CD4-positive, alpha-beta T cell treated with Interferon alpha-2 for 1 hour (primary cell): ENCODE measurements around the gene STK38L.

Source experiments
- DNase-seq, 2 donors: peaks; one replicate each; pipeline ENCODE4 v3.0.0-alpha.2; 2020 to 2022

STK38L gene

GRCh38 chr12:27243804-27244688 lies at the start of gene STK38L:
Gene STK38L, plus strand, starts transcription at chr12:27244286. Its CDS starts 53,435 bp downstream, at chr12:27297721.
- DNase-seq = peak; percentile 97

- no peak for DNase-seq
Observed at GRCh38 chr12:27194644-27195043, 49.4 kb upstream of the STK38L start.

- no peak for DNase-seq
Observed at GRCh38 chr12:27198036-27198435, 46.0 kb upstream of the STK38L start.

GRCh38 chr12:27199638-27200300 lies 44.3 kb upstream of the STK38L start:
- DNase-seq = no peak

GRCh38 chr12:27201169-27201568 lies 42.9 kb upstream of the STK38L start:
- DNase-seq = no peak

GRCh38 chr12:27206801-27207502 lies 37.1 kb upstream of the STK38L start:
- DNase-seq = no peak

GRCh38 chr12:27207615-27208413 lies 36.3 kb upstream of the STK38L start:
- no peak for DNase-seq

- no peak for DNase-seq
Observed at GRCh38 chr12:27208414-27208750, 35.7 kb upstream of the STK38L start.

- DNase-seq = no peak
Observed at GRCh38 chr12:27209257-27209910, 34.7 kb upstream of the STK38L start.

GRCh38 chr12:27210187-27210586 lies 33.9 kb upstream of the STK38L start:
- DNase-seq = no peak

- no peak for DNase-seq
Observed at GRCh38 chr12:27212861-27213260, 31.2 kb upstream of the STK38L start.

- no peak for DNase-seq
Observed at GRCh38 chr12:27213304-27213703, 30.8 kb upstream of the STK38L start.

GRCh38 chr12:27213830-27214787 lies 30.0 kb upstream of the STK38L start:
- no peak for DNase-seq

- DNase-seq = no peak
Observed at GRCh38 chr12:27217590-27217989, 26.5 kb upstream of the STK38L start.

- DNase-seq = no peak
Observed at GRCh38 chr12:27219693-27220054, 24.4 kb upstream of the STK38L start.

GRCh38 chr12:27220055-27220987 lies 23.8 kb upstream of the STK38L start:
- no peak for DNase-seq

GRCh38 chr12:27220988-27221345 lies 23.1 kb upstream of the STK38L start:
- DNase-seq = no peak

- DNase-seq = no peak
Observed at GRCh38 chr12:27221625-27222387, 22.3 kb upstream of the STK38L start.

GRCh38 chr12:27226407-27226929 lies 17.6 kb upstream of the STK38L start:
- DNase-seq = no peak
